Hepatocyte (in vitro differentiated cells): ENCODE data around the gene PPFIBP2.

Experiments
- EZH2phosphoT487 ChIP-seq: fragments of 200-600 bp; sonication (generic); IDR thresholded peaks from one replicate; pipeline ENCODE4 v1.6.1; 2018; ENCODE audit warnings: antibody characterized with exemption, mild to moderate bottlenecking, low read depth, moderate library complexity; ENCODE audit not compliant: unreplicated experiment, severe bottlenecking
- TF ChIP-seq, protein P1 (sequence below): fragments of 200-600 bp; sonication (generic); IDR thresholded peaks from 2 replicates; pipeline ENCODE4 v1.5.1; 2016; ENCODE audit warnings: antibody characterized with exemption, mild to moderate bottlenecking; ENCODE audit not compliant: poor library complexity

DNA sequence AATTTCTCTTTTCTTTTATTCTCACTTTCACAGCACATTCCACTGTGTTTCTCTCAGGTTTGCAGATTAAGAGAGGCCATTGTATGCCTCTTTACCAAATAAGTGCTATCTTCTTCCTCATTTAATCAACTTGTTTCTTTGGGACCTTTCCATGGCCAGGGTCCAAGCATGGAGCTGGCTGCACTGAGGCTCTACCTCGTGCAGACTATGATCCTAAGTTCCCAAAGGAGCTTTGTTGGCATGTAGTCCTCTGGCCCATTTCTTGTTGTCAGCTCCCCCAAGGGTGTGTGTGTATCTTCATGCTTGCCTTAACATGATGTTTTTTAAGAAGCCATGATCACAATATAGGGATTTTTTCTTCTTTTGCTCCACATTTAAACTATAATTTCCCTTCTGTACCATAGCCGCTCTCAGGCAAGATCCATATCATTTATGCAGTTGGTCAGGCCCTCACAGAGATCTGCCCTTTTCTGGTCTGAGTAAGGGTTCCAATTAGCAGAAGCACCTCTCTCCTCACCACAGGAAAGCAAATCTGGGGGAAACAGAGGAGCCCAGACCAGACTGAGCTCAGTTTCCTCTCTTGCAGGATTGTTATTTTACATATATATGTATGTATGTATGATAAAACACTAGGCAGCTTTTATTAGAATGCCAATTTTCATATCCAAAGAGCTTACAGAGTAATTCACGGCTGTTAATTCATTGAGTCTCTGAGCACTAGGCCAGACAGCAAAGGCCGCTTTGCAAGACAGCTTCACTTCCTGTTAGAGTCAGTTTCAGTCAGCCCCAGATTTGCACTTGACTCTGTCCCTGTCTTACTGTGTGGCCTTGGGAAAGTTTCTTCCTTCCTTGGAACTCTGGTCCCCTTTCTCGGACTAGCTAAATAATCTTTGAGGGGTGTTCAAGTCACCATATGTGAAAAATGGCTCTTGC is 125.2 kb downstream of the PPFIBP2 start:
- TF ChIP-seq EZH2phosphoT487: no peak
- TF ChIP-seq, protein P1, sequence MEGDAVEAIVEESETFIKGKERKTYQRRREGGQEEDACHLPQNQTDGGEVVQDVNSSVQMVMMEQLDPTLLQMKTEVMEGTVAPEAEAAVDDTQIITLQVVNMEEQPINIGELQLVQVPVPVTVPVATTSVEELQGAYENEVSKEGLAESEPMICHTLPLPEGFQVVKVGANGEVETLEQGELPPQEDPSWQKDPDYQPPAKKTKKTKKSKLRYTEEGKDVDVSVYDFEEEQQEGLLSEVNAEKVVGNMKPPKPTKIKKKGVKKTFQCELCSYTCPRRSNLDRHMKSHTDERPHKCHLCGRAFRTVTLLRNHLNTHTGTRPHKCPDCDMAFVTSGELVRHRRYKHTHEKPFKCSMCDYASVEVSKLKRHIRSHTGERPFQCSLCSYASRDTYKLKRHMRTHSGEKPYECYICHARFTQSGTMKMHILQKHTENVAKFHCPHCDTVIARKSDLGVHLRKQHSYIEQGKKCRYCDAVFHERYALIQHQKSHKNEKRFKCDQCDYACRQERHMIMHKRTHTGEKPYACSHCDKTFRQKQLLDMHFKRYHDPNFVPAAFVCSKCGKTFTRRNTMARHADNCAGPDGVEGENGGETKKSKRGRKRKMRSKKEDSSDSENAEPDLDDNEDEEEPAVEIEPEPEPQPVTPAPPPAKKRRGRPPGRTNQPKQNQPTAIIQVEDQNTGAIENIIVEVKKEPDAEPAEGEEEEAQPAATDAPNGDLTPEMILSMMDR: no peak
